ENCODE data around the gene PPP1CA.

DNA sequence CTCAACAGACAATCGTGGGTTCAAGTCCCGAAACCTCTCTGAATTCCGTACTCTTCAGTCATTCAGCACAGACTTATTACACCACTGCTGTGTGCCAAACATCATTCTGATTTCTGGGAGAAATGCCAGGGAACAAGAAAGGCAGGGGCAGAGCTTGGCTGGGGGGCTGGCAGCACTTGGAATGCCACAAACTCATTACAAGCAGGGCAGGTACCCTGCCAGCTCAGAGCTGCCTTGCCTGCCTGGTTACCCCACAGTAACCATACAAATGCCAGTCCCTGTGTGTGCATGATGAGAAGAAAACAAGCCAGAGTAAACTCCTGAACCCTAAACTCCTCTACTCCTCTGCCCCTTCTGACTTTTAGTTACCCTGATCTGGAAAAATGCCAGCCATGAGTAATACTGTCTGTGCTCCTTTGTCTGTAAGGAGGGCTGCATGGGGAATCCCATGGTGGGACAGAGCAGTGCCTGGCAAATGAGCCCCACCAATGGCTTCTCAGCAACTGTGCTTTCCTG is 16.7 kb downstream of the PPP1CA start:
- TF ChIP-seq, protein P1, sequence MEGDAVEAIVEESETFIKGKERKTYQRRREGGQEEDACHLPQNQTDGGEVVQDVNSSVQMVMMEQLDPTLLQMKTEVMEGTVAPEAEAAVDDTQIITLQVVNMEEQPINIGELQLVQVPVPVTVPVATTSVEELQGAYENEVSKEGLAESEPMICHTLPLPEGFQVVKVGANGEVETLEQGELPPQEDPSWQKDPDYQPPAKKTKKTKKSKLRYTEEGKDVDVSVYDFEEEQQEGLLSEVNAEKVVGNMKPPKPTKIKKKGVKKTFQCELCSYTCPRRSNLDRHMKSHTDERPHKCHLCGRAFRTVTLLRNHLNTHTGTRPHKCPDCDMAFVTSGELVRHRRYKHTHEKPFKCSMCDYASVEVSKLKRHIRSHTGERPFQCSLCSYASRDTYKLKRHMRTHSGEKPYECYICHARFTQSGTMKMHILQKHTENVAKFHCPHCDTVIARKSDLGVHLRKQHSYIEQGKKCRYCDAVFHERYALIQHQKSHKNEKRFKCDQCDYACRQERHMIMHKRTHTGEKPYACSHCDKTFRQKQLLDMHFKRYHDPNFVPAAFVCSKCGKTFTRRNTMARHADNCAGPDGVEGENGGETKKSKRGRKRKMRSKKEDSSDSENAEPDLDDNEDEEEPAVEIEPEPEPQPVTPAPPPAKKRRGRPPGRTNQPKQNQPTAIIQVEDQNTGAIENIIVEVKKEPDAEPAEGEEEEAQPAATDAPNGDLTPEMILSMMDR (IDR thresholded peaks at IDR 0.05; ENCODE audit: borderline replicate concordance, extremely low read depth, low read length, poor library complexity, severe bottlenecking) = no peak
- TF ChIP-seq EZH2 (IDR thresholded peaks at IDR 0.05; ENCODE audit: borderline replicate concordance, low read depth, low read length, severe bottlenecking) = no peak
